ENCODE measurements around the gene GULP1.

DNA sequence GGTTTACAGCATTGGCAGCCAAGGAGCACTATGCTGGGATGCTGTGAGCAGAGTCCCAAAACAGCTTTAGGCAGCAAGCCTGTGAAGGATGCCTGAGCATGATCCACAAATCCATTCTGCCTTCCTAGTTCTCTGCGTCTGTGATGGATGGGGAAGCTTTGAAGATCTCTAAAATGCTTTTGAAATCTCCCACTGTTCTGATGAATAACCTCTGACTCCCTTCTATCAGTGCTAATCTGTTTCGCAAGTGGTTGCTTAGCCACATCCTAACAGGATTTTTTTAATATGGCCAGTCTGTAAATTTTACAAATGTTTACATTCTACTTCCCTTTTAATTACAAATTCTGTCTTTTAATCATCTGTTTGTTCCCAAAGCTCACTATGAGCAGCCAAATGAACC is 319.2 kb downstream of the GULP1 start:
- TF ChIP-seq, protein P1, sequence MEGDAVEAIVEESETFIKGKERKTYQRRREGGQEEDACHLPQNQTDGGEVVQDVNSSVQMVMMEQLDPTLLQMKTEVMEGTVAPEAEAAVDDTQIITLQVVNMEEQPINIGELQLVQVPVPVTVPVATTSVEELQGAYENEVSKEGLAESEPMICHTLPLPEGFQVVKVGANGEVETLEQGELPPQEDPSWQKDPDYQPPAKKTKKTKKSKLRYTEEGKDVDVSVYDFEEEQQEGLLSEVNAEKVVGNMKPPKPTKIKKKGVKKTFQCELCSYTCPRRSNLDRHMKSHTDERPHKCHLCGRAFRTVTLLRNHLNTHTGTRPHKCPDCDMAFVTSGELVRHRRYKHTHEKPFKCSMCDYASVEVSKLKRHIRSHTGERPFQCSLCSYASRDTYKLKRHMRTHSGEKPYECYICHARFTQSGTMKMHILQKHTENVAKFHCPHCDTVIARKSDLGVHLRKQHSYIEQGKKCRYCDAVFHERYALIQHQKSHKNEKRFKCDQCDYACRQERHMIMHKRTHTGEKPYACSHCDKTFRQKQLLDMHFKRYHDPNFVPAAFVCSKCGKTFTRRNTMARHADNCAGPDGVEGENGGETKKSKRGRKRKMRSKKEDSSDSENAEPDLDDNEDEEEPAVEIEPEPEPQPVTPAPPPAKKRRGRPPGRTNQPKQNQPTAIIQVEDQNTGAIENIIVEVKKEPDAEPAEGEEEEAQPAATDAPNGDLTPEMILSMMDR (IDR thresholded peaks at IDR 0.05; ENCODE audit: insufficient read depth, low read length): no peak
- no peak for TF ChIP-seq GABPA (IDR thresholded peaks at IDR 0.05; ENCODE audit: low read depth)
- TF ChIP-seq POLR2AphosphoS5 (IDR thresholded peaks at IDR 0.05; ENCODE audit: low read depth): no peak
